Esophagus squamous epithelium (tissue), 5 donors: ENCODE data around the gene FLT1. TPM values are rescaled to one million over a fixed set of nuclear protein-coding genes. Genes with fewer than 3 reads are reported as not detected.

Source experiments
- DNase-seq: peaks from one replicate; lab custom pipeline; 2025; lab: John Stamatoyannopoulos, UW
- H3K27ac ChIP-seq, 4 donors: fragments of 200-600 bp; sonication (generic); one replicate each; pipeline ENCODE4 v1.5.1; 2016 to 2019; ENCODE audit warnings: mild to moderate bottlenecking in 1 of 4
- H3K27me3 ChIP-seq, 4 donors: fragments of 200-600 bp; sonication (generic); 1 replicate in 3 of 4; 2 replicates in 1 of 4; pipeline versions ENCODE4 v1.5.1 to v1.6.0; 2017 to 2021; ENCODE audit warnings: antibody characterized with exemption in 1 of 4
- H3K36me3 ChIP-seq, 3 donors: fragments of 200-600 bp; sonication (generic); one replicate each; pipeline ENCODE4 v1.5.1; 2016 to 2019
- H3K4me1 ChIP-seq, 3 donors: fragments of 200-600 bp; sonication (generic); one replicate each; pipeline ENCODE4 v1.5.1; 2017 to 2019
- H3K4me3 ChIP-seq, 4 donors: fragments of 200-600 bp; sonication (generic); 1 replicate in 3 of 4; 2 replicates in 1 of 4; pipeline ENCODE4 v1.5.1; 2016 to 2019; ENCODE audit warnings: mild to moderate bottlenecking in 2 of 4, moderate library complexity in 1 of 4
- H3K9me3 ChIP-seq, 3 donors: fragments of 200-600 bp; sonication (generic); one replicate each; pipeline ENCODE4 v1.5.1; 2016 to 2019
- CTCF ChIP-seq, 6 experiments: fragments of 450-650 bp in 4 of 6; fragments of 200-600 bp in 2 of 6; sonication (generic) in 2 of 6; IDR thresholded peaks; one replicate each; pipeline ENCODE4 v1.5.1; 2016 to 2019; ENCODE audit warnings: antibody characterized with exemption in 6 of 6, mild to moderate bottlenecking in 4 of 6, moderate library complexity in 4 of 6
- POLR2A ChIP-seq, 4 donors: fragments of 450-650 bp; IDR thresholded peaks; one replicate each; pipeline ENCODE4 v1.6.1; 2017; ENCODE audit warnings: antibody characterized with exemption in 4 of 4, mild to moderate bottlenecking in 4 of 4, moderate library complexity in 3 of 4
- WGBS, 2 donors: methylation state at CpG; one replicate each; pipeline ENCODE4 v1.1.5; 2018; 5-methylcytosine and 5-hydroxymethylcytosine counted together
- intact Hi-C: fragments of 100-400 bp; cut with DNase I; formaldehyde crosslinking; loops from one replicate; pipeline ENCODE4 v1.15.0; 2022
- total RNA-seq, 4 donors: library from RNA; depleted of rRNA; stranded (reverse); fragments of >200 nt; gene quantifications; one replicate each; pipeline ENCODE4 v1.1.0, GENCODE V29; 2016
- donor health status: DM: yes; HTN: yes; CAD: no.

FLT1 gene
- total RNA-seq, 4 donors from 2014 or later = 2.1 to 16.4 (median 8.9) TPM

DNA sequence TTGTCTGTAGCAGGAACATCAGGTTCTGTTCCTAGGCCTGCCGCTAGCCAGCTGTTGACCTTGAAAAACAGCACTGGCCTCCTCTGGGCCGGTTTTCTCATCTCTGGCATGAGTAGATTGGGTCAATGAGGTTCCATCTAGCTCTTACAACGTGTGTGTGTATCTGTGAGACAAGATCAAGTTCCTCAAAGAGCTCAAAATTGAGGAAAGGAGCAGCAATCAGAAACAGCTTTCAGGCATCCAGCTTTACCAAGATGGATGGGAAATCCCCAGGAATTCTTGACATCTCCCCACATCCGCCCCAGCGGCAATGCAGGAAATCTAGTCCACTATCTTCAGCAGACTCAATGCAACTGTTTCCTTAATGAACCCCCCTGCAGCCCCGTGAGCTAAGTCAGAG lies 4.9 kb downstream of the FLT1 start:
- intact Hi-C loops = no loop called here
- H3K36me3 ChIP-seq = no peaks in the 10 kb centered on the region
- no peak overlapping the region for H3K4me3 ChIP-seq
- H3K9me3 ChIP-seq = no peaks in the 10 kb centered on the region
- TF ChIP-seq CTCF (IDR thresholded peaks at IDR 0.05) (no peak), POLR2A (IDR thresholded peaks at IDR 0.05) (no peak)
- no peak overlapping the region for H3K27ac ChIP-seq
- H3K27me3 ChIP-seq = peaks cover 11 to 88% (median 15%) of the 10 kb centered on the region in 4 donors
- DNase-seq = no peak
- 48 to 49% methylated on average over 6 of the region's 6 CpGs for WGBS, 2 donors
- peaks cover 11 to 16% (median 13%) of the 10 kb centered on the region in 3 donors for H3K4me1 ChIP-seq

DNA sequence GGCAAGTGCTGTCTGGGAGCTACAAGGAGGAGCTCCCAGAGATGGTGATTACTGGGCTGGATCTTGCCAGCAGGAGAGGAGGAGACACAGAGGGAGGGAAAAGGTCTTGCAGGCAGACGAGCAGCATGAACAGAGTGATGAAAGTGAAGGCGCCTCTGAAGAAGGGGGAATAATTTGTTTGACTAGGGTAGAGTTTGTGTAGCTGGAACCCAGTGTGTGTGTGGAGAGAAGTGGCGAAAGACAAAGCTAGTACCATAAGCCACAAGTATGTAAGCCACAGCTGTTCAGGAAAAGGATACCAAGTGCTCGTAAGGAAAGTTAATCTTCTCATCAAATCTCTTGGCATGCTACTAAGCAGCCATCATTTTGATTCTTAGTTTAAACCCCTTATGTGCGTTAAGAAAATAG lies 5.4 kb downstream of the FLT1 start:
- intact Hi-C loops = no loop called here
- Histone ChIP-seq H3K4me3 (no peak overlapping the region), H3K4me1 (peaks cover 9 to 11% (median 10%) of the 10 kb centered on the region in 3 donors), H3K9me3 (no peaks in the 10 kb centered on the region), H3K27me3 (peaks cover 6 to 84% (median 13%) of the 10 kb centered on the region in 4 donors), H3K27ac (no peak overlapping the region), H3K36me3 (no peaks in the 10 kb centered on the region)
- 45 to 66% methylated on average over 5 of the region's 5 CpGs for WGBS, 2 donors
- TF ChIP-seq POLR2A (IDR thresholded peaks at IDR 0.05) (no peak), CTCF (IDR thresholded peaks at IDR 0.05) (no peak)
- no peak for DNase-seq

- WGBS, 2 donors = 61 to 63% methylated on average over 9 of the region's 9 CpGs
- Histone ChIP-seq H3K4me1 (peaks cover 0 to under 1% (median under 1%) of the 10 kb centered on the region in 3 donors), H3K27ac (no peak overlapping the region), H3K27me3 (peaks cover under 1 to 82% (median 5%) of the 10 kb centered on the region in 4 donors), H3K4me3 (no peak overlapping the region), H3K36me3 (no peaks in the 10 kb centered on the region), H3K9me3 (no peaks in the 10 kb centered on the region)
- TF ChIP-seq CTCF (IDR thresholded peaks at IDR 0.05) (no peak), POLR2A (IDR thresholded peaks at IDR 0.05) (no peak)
- intact Hi-C loops = no loop called here
- DNase-seq = no peak
Measured at GRCh38 chr13:28488376-28489005, 6.4 kb downstream of the FLT1 start.

- Histone ChIP-seq H3K27ac (no peak overlapping the region), H3K27me3 (peaks cover 0 to 71% (median 0%) of the 10 kb centered on the region in 4 donors), H3K9me3 (no peaks in the 10 kb centered on the region), H3K4me3 (no peak overlapping the region), H3K36me3 (no peaks in the 10 kb centered on the region), H3K4me1 (no peaks in the 10 kb centered on the region)
- no peak for TF ChIP-seq POLR2A (IDR thresholded peaks at IDR 0.05)
- no peak for TF ChIP-seq CTCF (IDR thresholded peaks at IDR 0.05)
- DNase-seq = no peak
- WGBS, 2 donors = 68 to 70% methylated on average over 10 of the region's 10 CpGs
- intact Hi-C loops = no loop called here
Measured at GRCh38 chr13:28485996-28486543, 8.9 kb downstream of the FLT1 start.

- no peaks in the 10 kb centered on the region for H3K4me1 ChIP-seq
- no peaks in the 10 kb centered on the region for H3K36me3 ChIP-seq
- no peak overlapping the region for H3K27ac ChIP-seq
- 68 to 75% methylated on average over 2 to 3 of the region's 7 CpGs for WGBS, 2 donors
- DNase-seq = no peak
- TF ChIP-seq POLR2A (IDR thresholded peaks at IDR 0.05) (no peak), CTCF (IDR thresholded peaks at IDR 0.05) (no peak)
- no peaks in the 10 kb centered on the region for H3K9me3 ChIP-seq
- intact Hi-C loops = no loop called here
- peaks cover 0 to 71% (median 0%) of the 10 kb centered on the region in 4 donors for H3K27me3 ChIP-seq
- H3K4me3 ChIP-seq = no peak overlapping the region
Measured at GRCh38 chr13:28485551-28485950, 9.4 kb downstream of the FLT1 start.
